Immature natural killer cell (primary cell): Measurements from ENCODE around the gene LGI4. TPM values are rescaled to one million over a fixed set of nuclear protein-coding genes. Genes with fewer than 3 reads are reported as not detected.
"Not testable (repeated sequence)": the region's sequence is repeated elsewhere in the genome, so short reads cannot be mapped to it uniquely, and the experiment has no call there.

Source experiments
- DNase-seq, 3 donors: peaks; one replicate each; pipeline ENCODE4 v3.0.0; 2022; ENCODE audit warnings: mixed read lengths in 1 of 3
- H3K27ac Mint-ChIP-seq, 6 donors: one replicate each; pipeline ENCODE4 v1.8.0; 2020; ENCODE audit warnings: mixed read lengths in 6 of 6, mild to moderate bottlenecking in 5 of 6, inconsistent platforms in 4 of 6, moderate library complexity in 3 of 6
- H3K27me3 Mint-ChIP-seq, 3 donors: one replicate each; pipeline ENCODE4 v1.8.0; 2020 to 2021; ENCODE audit warnings: low read depth in 3 of 3, mild to moderate bottlenecking in 3 of 3, mixed read lengths in 3 of 3, moderate library complexity in 3 of 3, inconsistent platforms in 1 of 3
- H3K36me3 Mint-ChIP-seq, 3 donors: one replicate each; pipeline ENCODE4 v1.8.0; 2020; ENCODE audit warnings: mixed read lengths in 3 of 3, inconsistent platforms in 2 of 3, mild to moderate bottlenecking in 2 of 3
- H3K4me1 Mint-ChIP-seq, 2 donors: one replicate each; pipeline ENCODE4 v1.8.0; 2020; ENCODE audit warnings: inconsistent platforms in 2 of 2, mild to moderate bottlenecking in 2 of 2, mixed read lengths in 2 of 2, moderate library complexity in 1 of 2
- H3K4me3 Mint-ChIP-seq, 5 donors: one replicate each; pipeline ENCODE4 v1.8.0; 2020; ENCODE audit warnings: mild to moderate bottlenecking in 5 of 5, mixed read lengths in 5 of 5, inconsistent platforms in 3 of 5, moderate library complexity in 3 of 5
- H3K9me3 Mint-ChIP-seq, 6 donors: one replicate each; pipeline ENCODE4 v1.8.0; 2020; ENCODE audit warnings: mild to moderate bottlenecking in 6 of 6, mixed read lengths in 6 of 6, inconsistent platforms in 4 of 6, moderate library complexity in 3 of 6
- polyA plus RNA-seq, 3 donors: library from polyadenylated mRNA; unstranded; fragments of 300-500 nt; fragmentation: Illumina TruSeq; gene quantifications; one replicate each; pipeline ENCODE4 v1.2.3, GENCODE V29; 2021

LGI4 gene
- polyA plus RNA-seq, 3 donors from 2014 or later: not detected

DNA sequence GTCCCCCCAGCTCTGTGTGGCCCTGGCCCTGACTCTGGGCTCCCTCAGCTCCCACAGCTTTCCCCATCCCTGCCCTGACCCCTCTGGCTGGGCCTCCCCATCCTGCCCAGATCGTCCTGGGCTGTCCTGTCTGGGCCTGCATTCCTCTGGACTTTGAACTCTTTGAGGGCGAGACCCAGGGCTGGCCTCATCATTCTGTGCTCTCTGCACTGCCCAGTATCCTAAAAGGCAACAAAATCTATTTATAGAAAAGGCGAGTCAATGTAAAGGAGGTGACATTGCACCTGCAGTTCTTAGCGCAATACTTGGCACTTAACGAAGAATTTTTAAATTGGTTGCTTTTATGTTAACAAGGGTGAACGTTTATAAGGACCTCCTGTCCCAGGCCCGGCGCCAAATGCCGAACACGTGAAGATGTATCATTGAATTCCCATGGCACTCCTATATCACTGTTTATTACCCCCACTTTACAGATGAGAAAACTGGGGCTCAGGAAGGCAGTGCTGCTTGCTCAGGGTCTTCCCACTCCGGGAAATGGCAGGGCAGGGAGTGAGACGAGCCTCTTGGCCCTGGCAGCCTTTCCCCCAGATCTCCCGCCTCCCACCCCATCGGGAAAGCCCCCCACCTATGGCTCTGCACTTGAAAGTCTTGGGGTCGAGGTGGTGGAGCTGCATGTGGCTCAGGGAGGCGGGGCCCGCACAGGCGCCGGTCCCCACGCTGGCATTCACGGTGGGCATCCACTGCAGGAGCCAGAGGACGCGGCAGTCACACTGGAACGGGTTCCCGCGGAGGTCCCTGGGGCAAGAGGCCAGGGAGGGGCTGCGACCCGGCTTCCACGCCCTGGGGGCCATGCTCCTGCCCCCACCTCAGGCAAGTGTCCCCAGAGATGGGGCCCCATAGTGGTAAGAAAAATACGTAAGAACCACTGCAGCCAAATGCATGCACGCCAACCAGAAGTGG lies 3.8 kb downstream of the LGI4 start:
- H3K4me1 Mint-ChIP-seq: peaks cover 0 to 2% of the 10 kb centered on the region in 2 donors
- H3K27ac Mint-ChIP-seq: no peak overlapping the region
- no peak overlapping the region for H3K4me3 Mint-ChIP-seq
- H3K27me3 Mint-ChIP-seq: peaks cover 0 to 6% (median 2%) of the 10 kb centered on the region in 3 donors
- DNase-seq: no peak
- H3K36me3 Mint-ChIP-seq: peaks cover 0 to 4% (median 0%) of the 10 kb centered on the region in 3 donors
- no peaks in the 10 kb centered on the region for H3K9me3 Mint-ChIP-seq

- not testable (repeated sequence) for H3K4me1 Mint-ChIP-seq, H3K4me3 Mint-ChIP-seq, H3K27me3 Mint-ChIP-seq, H3K27ac Mint-ChIP-seq, H3K36me3 Mint-ChIP-seq, DNase-seq, H3K9me3 Mint-ChIP-seq
Observed at GRCh38 chr19:35129724-35130274, 5.1 kb downstream of the LGI4 start.

- Mint-ChIP-seq H3K4me3 (no peak overlapping the region), H3K36me3 (no peaks in the 10 kb centered on the region), H3K27ac (no peak overlapping the region)
Observed at GRCh38 chr19:35128398-35129057, 6.3 kb downstream of the LGI4 start.

DNA sequence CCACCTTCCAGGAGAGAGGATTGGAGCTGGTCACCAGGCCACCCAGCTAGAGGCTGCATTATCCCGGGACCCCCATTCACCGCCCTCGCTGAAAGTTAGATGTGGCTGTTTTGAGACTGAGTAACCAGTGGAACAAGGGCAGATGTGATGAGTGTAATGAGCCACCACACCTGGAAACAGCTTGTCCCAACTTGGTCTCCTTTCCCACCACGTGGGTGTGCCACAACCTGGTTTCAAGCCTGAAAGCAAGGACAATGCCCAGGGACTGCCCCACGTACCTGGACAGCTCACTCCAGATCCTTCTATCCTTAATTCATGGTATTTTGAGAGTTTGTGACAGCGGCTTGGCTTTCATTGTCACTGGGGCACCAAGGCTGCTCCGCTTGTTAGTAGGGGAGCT lies 7.0 kb downstream of the LGI4 start:
- no peak for DNase-seq
- Mint-ChIP-seq H3K4me1 (peaks cover 13 to 15% of the 10 kb centered on the region in 2 donors), H3K27ac (no peak overlapping the region), H3K27me3 (peaks cover 0 to 9% (median 0%) of the 10 kb centered on the region in 3 donors), H3K4me3 (no peak overlapping the region), H3K9me3 (no peaks in the 10 kb centered on the region), H3K36me3 (no peaks in the 10 kb centered on the region)

More at GRCh38 chr19:35128398-35129057, 6.3 kb downstream of the LGI4 start:
- no peak for DNase-seq
- peaks cover 13 to 15% of the 10 kb centered on the region in 2 donors for H3K4me1 Mint-ChIP-seq
- no peaks in the 10 kb centered on the region for H3K9me3 Mint-ChIP-seq
- H3K27me3 Mint-ChIP-seq: peaks cover 0 to 11% (median 0%) of the 10 kb centered on the region in 3 donors

GRCh38 chr19:35126624-35126959 lies 8.3 kb downstream of the LGI4 start:
- peaks cover 0 to 9% (median 0%) of the 10 kb centered on the region in 3 donors for H3K27me3 Mint-ChIP-seq
- peaks cover 13 to 15% of the 10 kb centered on the region in 2 donors for H3K4me1 Mint-ChIP-seq
- no peaks in the 10 kb centered on the region for H3K9me3 Mint-ChIP-seq
- H3K36me3 Mint-ChIP-seq: no peaks in the 10 kb centered on the region
- DNase-seq: no peak
- H3K27ac Mint-ChIP-seq: no peak overlapping the region
- no peak overlapping the region for H3K4me3 Mint-ChIP-seq

DNA sequence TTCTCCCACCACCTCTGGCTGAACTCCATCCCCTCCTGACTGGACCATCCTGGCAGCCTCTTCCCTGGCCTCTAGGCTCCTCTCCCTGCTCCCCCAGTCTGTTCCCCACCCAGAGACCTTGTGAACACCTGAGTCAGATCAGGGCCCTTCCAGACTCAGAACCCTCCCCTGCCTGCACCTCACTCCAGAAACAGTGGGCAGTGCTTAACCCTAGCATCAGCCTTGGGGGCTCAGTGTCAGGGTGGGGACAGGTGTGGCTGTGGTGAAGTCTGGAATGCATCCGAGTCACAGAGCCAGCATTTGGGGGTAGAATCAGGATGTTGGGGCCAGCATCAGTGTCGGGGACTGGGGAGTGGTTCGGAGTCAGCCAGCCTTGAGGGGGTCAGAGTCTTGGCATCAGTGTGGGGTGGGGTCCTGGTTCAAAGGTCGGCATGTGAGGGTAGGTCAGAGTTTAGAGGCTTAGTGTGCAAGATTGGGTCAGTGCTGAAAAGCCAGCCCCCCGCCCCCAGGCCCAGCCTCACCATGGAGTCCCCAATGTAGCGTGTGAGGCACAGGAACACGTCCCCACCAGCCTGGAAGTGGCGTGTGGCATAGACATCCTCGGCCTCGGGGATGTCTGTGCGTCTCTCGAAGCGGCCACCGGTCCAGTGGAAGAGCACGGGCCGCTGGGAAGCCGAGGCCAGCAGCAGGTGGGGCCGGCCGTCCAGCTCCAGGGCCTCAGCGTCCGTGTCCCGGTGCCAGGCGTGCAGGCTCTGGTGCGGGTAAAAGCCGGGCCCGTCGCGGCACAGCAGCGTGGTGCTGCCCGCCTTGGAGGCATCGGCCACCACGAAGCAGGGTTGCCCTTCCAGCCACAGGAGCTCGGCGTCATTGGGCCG lies 8.9 kb downstream of the LGI4 start:
- Mint-ChIP-seq H3K4me1 (peaks cover 13 to 15% of the 10 kb centered on the region in 2 donors), H3K27ac (peak overlapping the region in 1 of 6 donors; percentile 46), H3K27me3 (peaks cover 0 to 9% (median 0%) of the 10 kb centered on the region in 3 donors), H3K4me3 (peak overlapping the region in 1 of 5 donors; percentile 38), H3K36me3 (no peaks in the 10 kb centered on the region), H3K9me3 (no peaks in the 10 kb centered on the region)
- no peak for DNase-seq

- Mint-ChIP-seq H3K36me3 (no peaks in the 10 kb centered on the region), H3K27me3 (peaks cover 0 to 6% (median 0%) of the 10 kb centered on the region in 3 donors), H3K4me3 (peak overlapping the region in 1 of 5 donors; percentile 38), H3K27ac (no peak overlapping the region), H3K9me3 (no peaks in the 10 kb centered on the region), H3K4me1 (peaks cover 13 to 15% of the 10 kb centered on the region in 2 donors)
- no peak for DNase-seq
Observed at GRCh38 chr19:35125270-35125717, 9.6 kb downstream of the LGI4 start.

DNA sequence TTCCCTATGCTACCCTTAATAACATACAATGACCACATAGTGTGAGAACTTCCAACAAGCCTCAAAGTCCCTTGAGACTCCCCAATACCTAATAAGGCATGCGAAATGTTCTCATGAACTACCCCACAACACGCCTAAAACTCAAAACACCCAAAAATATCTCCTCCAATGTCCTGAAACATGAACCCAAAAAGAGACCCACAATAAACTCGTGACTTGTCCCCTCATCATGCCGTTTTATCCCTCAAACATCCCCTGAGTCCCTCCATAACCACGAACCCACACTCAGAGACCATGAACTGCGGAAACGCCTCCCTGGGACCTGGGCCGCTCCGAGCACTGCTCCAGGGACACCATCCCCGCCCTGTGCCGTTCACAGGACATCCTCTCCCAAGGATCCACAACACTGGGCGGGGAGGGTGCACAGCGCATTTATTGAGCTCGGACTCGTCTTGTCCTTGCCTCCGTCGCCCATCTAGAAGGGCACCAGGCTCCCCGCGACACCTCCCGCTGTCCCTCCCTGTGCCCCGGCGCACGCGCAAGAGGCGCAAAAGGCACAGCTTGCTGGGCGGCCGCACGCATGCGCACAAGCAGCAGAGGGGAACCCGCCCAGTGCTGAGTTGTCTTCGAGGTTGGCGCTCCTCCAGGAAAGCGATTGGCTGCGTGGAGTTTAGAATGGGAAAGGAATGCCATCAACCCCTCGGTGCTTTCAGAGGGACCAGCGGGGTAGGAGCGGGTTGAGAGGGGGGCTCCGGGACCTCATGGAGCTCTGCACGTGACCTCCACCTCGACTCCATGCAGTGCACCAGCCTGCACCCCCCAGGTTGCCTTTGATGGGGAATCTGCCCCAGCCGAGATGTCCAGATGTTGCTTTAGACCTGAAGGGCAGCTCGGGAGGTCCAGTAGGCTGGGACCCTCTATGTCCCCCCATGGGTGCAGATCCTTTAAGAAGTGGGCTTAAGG lies 10.5 kb downstream of the LGI4 start:
- peaks cover 13 to 15% of the 10 kb centered on the region in 2 donors for H3K4me1 Mint-ChIP-seq
- peak overlapping the region; percentile 70 to 86 (median 83) for H3K4me3 Mint-ChIP-seq
- H3K27ac Mint-ChIP-seq: peak overlapping the region; percentile 45 to 86 (median 64)
- H3K36me3 Mint-ChIP-seq: no peaks in the 10 kb centered on the region
- H3K27me3 Mint-ChIP-seq: peaks cover 0 to 6% (median 0%) of the 10 kb centered on the region in 3 donors
- no peaks in the 10 kb centered on the region for H3K9me3 Mint-ChIP-seq
- peak; percentile 73 to 83 (median 79) for DNase-seq

DNA sequence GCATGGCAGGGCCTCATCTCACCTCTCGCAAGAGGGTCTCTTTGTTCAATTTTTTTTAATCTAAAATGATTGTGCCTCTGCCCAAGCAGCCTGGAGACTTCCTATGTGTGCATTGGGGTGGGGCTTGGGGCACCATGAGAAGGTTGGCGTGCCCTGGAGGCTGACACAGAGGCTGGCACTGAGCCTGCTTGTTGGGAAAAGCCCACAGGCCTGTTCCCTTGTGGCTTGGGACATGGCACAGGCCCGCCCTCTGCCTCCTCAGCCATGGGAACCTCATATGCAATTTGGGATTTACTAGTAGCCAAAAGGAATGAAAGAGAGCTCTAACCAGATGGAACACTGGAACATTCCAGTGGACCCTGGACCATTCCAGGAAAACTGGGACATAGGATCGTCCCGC lies 11.3 kb downstream of the LGI4 start:
- H3K27ac Mint-ChIP-seq: peak overlapping the region in 3 of 6 donors; percentile 26 to 79 (median 59)
- peaks cover 0 to 5% (median 0%) of the 10 kb centered on the region in 3 donors for H3K27me3 Mint-ChIP-seq
- no peaks in the 10 kb centered on the region for H3K9me3 Mint-ChIP-seq
- no peaks in the 10 kb centered on the region for H3K36me3 Mint-ChIP-seq
- no peak for DNase-seq
- H3K4me3 Mint-ChIP-seq: peak overlapping the region; percentile 70 to 86 (median 83)
- H3K4me1 Mint-ChIP-seq: peaks cover 13 to 15% of the 10 kb centered on the region in 2 donors

- H3K4me1 Mint-ChIP-seq: peaks cover 13 to 15% of the 10 kb centered on the region in 2 donors
- H3K9me3 Mint-ChIP-seq: no peaks in the 10 kb centered on the region
- peaks cover 0 to 5% (median 0%) of the 10 kb centered on the region in 3 donors for H3K27me3 Mint-ChIP-seq
- no peak overlapping the region for H3K27ac Mint-ChIP-seq
- no peak for DNase-seq
- H3K36me3 Mint-ChIP-seq: no peaks in the 10 kb centered on the region
- no peak overlapping the region for H3K4me3 Mint-ChIP-seq
Observed at GRCh38 chr19:35122687-35123551, 11.9 kb downstream of the LGI4 start.

DNA sequence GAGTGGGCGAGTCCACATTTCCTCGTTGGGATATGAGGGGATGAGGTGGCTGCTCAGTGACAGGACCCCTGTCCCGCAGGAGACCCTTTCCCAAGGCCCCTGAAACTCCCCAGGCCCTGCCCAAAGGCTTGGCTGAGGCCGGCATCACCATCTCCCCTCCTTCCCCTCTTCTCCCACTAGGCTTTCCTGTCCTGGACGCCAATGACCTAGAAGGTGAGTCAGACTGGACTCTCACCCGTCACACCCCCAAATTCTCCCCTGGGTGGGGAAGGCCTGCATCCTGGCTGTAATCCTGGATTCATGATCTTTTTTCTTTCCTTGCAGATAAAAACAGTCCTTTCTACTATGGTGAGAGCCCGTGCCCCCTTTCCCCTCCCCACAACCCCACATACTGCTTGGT lies 14.0 kb downstream of the LGI4 start:
- H3K36me3 Mint-ChIP-seq: no peaks in the 10 kb centered on the region
- peaks cover 13 to 15% of the 10 kb centered on the region in 2 donors for H3K4me1 Mint-ChIP-seq
- no peak overlapping the region for H3K27ac Mint-ChIP-seq

More for the DNA sequence above, 14.0 kb downstream of the LGI4 start:
- H3K27me3 Mint-ChIP-seq: peaks cover 0 to 8% (median 0%) of the 10 kb centered on the region in 3 donors
- no peaks in the 10 kb centered on the region for H3K9me3 Mint-ChIP-seq
- DNase-seq: no peak
- H3K4me3 Mint-ChIP-seq: no peak overlapping the region
